MV-4-11 (cell line): ENCODE results near the gene TMEM240.
"Not testable (repeated sequence)": the region's sequence is repeated elsewhere in the genome, so short reads cannot be mapped to it uniquely, and the experiment has no call there.

Experiments used
- DNase-seq: peaks from one replicate; lab custom pipeline; 2025; lab: John Stamatoyannopoulos, UW

Gene TMEM240

GRCh38 chr1:1524750-1525383, 15.6 kb downstream of the TMEM240 start:
- DNase-seq = not testable (repeated sequence)

GRCh38 chr1:1523651-1524050, 16.8 kb downstream of the TMEM240 start:
- DNase-seq = not testable (repeated sequence)

- not testable (repeated sequence) for DNase-seq
These were observed 17.2 kb downstream of the TMEM240 start for GRCh38 chr1:1523226-1523625.

GRCh38 chr1:1522536-1522935, 17.9 kb downstream of the TMEM240 start:
- not testable (repeated sequence) for DNase-seq

- no peak for DNase-seq
These were observed 19.1 kb downstream of the TMEM240 start for GRCh38 chr1:1521331-1521730.

GRCh38 chr1:1519805-1520505, 20.5 kb downstream of the TMEM240 start:
- DNase-seq = not testable (repeated sequence)

GRCh38 chr1:1518621-1519007, 21.8 kb downstream of the TMEM240 start:
- DNase-seq = not testable (repeated sequence)

DNA sequence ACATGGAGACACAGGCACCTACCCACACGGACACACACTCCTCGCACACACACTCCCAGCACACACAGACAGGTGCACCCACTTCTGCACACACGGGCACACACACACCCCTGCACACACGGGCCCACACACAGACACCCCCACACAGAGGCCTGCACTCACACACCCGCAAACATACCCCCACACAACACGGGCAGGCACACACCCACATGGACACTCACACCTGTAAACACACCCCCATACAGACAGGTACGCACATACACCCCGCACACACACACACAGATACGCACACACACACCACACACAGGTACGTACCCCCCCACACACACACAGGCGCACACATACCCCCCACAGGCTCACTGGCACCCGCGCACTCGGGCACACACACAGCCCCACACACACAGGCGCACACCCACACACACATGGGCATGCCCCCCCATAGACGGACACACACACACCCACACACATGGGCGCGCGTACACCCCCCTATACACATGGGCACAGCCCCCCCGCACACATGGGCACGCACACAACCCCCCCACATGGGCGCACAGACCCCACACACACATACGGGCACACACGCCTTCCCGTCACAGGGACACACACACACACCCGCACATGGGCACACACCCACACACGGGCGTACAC, 22.3 kb downstream of the TMEM240 start:
- DNase-seq = no peak

- not testable (repeated sequence) for DNase-seq
These were observed 23.5 kb downstream of the TMEM240 start for GRCh38 chr1:1516923-1517322.

GRCh38 chr1:1514376-1514775, 26.0 kb downstream of the TMEM240 start:
- DNase-seq = peak; percentile 38

DNA sequence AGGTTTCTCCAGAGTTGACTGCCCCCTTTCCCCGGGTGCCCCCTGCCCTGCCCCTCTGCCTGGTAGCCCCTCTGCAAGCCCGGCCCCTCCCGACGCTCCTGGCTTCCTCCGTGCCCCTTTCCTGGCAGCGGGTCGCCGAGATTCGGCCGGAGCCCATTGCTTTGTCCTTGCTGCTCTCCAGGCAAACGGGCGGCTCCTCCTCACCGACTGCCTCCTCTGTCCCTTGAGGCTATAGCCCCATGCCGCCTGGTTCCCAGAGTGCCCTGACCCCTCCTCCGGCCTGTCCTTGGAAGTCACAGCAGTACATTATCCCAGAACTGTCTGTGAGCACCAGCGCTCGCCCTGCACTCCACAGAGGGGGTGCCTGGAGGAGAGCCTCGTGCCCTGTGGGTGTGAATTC, 26.7 kb downstream of the TMEM240 start:
- not testable (repeated sequence) for DNase-seq

DNA sequence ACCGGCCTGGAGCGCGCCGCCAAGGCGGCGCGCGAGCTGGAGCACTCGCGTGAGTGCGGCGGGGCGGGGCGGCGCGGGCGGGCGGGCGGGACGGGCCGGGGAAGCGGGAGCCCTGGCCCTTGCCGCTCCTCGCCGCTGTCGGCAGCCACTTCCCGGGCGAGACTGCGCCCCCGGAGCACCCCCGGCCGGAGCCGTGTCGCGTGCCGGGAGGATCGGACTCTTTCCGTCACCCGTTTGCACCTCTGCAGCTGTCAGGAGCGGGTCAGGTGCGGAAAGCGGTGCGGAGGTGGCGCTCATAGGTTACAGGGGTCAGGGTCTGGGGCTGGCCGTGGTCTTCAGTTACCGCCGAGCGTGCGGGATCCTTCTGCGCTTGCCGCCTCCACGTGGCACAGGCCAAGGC, 28.0 kb downstream of the TMEM240 start:
- not testable (repeated sequence) for DNase-seq

DNA sequence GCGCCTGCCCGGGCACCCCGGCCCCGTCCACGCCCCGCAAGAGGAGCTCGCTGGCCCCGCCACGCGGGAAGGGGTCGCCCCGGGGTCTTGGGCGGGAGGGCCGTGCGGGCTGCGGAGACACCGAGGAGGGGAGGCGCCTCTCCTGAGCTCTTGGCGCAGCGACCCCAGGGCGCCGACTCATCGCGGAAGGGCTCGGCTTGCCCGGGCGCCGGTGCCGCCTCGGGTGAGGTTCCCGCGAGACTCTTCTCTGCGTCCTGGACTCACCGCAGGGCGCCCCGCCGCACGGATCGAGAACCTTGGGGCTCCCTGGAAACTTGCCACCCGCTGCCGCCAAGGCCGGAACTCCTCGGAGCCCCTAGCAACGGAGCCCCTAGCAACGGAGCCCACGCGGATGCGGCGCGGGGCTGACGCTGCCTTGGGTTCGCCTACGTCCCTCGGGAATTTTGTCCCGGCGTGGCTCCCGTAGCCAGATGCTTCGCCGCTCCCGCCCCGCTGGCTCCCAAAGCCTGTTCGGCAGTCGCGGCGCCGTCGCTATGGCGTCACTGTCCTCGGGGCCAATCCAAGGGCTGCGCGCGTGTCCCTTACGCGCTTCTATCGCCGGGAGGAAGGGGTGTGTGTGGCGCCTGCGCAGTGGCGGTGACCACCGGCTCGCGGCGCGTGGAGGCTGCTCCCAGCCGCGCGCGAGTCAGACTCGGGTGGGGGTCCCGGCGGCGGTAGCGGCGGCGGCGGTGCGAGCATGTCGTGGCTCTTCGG, 28.7 kb downstream of the TMEM240 start, which contains the start of gene ATAD3A:
ATAD3A (plus strand) TSS at position 630 of the 753 bp plus-strand sequence; CDS start at position 737, 107 bp downstream.
- DNase-seq = peak; percentile 95

DNA sequence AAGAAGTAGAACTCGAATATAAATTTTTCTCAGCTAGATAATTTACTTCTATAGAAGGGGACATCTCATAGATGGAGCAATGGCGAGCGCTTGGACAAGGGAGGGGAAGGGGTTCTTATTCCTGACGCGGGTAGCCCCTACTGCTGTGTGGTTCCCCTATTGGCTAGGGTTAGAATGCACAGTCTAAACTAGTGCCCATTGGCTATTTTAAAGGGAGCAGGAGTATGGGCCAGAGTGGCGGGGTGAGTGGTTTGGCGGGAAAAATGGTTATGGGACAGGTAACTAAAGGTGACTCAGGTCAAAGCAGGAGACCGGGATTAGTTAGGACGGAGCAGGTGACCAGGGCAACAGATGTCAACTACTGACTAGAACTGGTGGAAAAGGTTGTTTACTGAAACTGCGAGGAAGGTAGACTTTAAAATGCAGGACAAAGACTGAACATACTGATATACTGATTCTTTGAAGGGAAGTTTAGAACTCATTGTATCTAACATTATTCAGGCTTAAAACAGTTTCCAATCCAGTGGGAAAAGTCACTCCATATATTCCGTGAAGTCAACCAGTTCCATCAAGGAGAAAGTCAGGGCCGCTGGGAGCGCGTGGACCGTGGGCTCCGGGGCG, 29.4 kb downstream of the TMEM240 start:
- peak; percentile 28 for DNase-seq

GRCh38 chr1:1509465-1509850, 31.0 kb downstream of the TMEM240 start:
- DNase-seq = not testable (repeated sequence)

GRCh38 chr1:1508775-1509464, 31.5 kb downstream of the TMEM240 start:
- not testable (repeated sequence) for DNase-seq

DNA sequence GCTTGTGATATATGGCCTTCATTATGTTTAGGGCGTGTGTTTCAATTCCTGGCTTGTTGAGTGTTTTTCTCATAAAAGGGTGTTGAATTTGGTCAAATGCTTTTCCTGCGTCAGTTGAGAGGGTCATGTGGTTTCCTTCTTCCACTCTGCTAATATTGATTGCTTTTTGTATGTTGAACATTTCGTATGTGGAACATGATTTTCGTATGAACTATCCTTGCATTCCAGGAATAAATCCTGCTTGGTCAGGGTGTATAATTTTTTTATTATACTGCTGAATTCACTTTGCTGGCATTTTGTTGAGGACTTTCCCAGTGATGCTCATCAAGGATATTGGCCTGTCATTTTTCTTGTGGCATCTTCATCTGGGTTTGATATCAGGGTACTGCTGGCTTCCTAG, 33.1 kb downstream of the TMEM240 start:
- DNase-seq = no peak

GRCh38 chr1:1505801-1506200, 34.6 kb downstream of the TMEM240 start:
- not testable (repeated sequence) for DNase-seq

DNA sequence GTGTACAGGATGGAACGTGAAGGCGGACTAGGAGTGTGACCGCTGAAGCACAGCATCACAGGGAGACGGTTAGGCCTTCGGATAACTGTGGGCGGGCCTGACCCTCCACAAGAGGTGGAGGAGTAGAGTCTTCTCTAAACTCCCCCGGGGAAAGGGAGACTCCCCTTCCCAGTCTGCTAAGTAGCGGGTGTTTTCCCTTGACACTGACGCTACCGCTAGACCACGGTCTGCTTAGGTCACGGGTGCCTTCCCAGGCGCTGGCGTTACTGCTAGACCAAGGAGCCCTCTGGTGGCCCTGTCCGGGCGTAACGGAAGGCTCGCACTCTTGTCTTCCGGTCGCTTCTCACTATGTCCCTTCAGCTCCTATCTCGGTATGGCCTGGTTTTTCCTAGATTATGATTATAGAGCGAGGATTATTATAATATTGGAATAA, 35.0 kb downstream of the TMEM240 start:
- peak; percentile 66 for DNase-seq

GRCh38 chr1:1504777-1505365, 35.6 kb downstream of the TMEM240 start:
- DNase-seq = peak; percentile 56
